DND-41 (cell line): ENCODE measurements around the gene SLC25A22.

Experiments
- ATAC-seq: fragments of 200-7000 bp; cut with Tn5 transposase; 3 replicates; pipeline ENCODE4 v1.9.1; 2021; ENCODE audit warnings: low read depth; ENCODE audit not compliant: insufficient read depth
- DNase-seq: peaks from one replicate; pipeline ENCODE4 v3.0.0-alpha.2; 2020
- H2AFZ ChIP-seq: 2 replicates; pipeline ENCODE4 v1.6.0; 2012; ENCODE audit warnings: low read depth, low read length
- H3K27ac ChIP-seq: 2 replicates; pipeline ENCODE4 v1.5.1; 2012; ENCODE audit warnings: low read length, inconsistent platforms
- H3K27me3 ChIP-seq: fragments of 200-600 bp; sonication (generic); 2 replicates; pipeline ENCODE4 v1.6.0; 2012; ENCODE audit warnings: low read length, mild to moderate bottlenecking, inconsistent platforms; ENCODE audit not compliant: insufficient read depth, poor library complexity
- H3K36me3 ChIP-seq: 2 replicates; pipeline ENCODE4 v1.5.1; 2012; ENCODE audit warnings: low read length, inconsistent platforms; ENCODE audit not compliant: insufficient read depth
- H3K4me1 ChIP-seq: 2 replicates; pipeline ENCODE4 v1.5.1; 2012; ENCODE audit warnings: mild to moderate bottlenecking, low read length; ENCODE audit not compliant: insufficient read depth
- H3K4me2 ChIP-seq: 2 replicates; pipeline ENCODE4 v1.6.0; 2012; ENCODE audit warnings: mild to moderate bottlenecking, moderate library complexity, low read length, inconsistent platforms; ENCODE audit not compliant: insufficient read depth
- H3K4me3 ChIP-seq, 2 experiments: fragments of 200-600 bp in 1 of 2; shearing (Covaris generic) in 1 of 2; 2 replicates each; pipeline ENCODE4 v1.5.1; 2012 to 2016; ENCODE audit warnings: inconsistent platforms in 2 of 2, low read length in 2 of 2, mild to moderate bottlenecking in 2 of 2, low read depth in 1 of 2, moderate library complexity in 1 of 2
- H3K79me2 ChIP-seq: 2 replicates; pipeline ENCODE4 v1.6.0; 2012; ENCODE audit warnings: low read length, inconsistent platforms; ENCODE audit not compliant: insufficient read depth
- H3K9ac ChIP-seq: 2 replicates; pipeline ENCODE4 v1.6.0; 2012; ENCODE audit warnings: low read depth, mild to moderate bottlenecking, inconsistent platforms, low read length, moderate library complexity
- H3K9me3 ChIP-seq: 2 replicates; pipeline ENCODE4 v1.5.1; 2012; ENCODE audit warnings: low read length, moderate library complexity, mild to moderate bottlenecking, inconsistent platforms; ENCODE audit not compliant: insufficient read depth, severe bottlenecking
- H4K20me1 ChIP-seq: 2 replicates; pipeline ENCODE4 v1.6.0; 2012; ENCODE audit warnings: low read length; ENCODE audit not compliant: insufficient read depth
- CTCF ChIP-seq: IDR thresholded peaks from 2 replicates; pipeline ENCODE4 v1.5.1; 2012; ENCODE audit warnings: borderline replicate concordance, low read length, moderate library complexity, mild to moderate bottlenecking; ENCODE audit not compliant: poor library complexity, severe bottlenecking; ENCODE audit errors: extremely low read depth
- EZH2 ChIP-seq: IDR thresholded peaks from 3 replicates; pipeline ENCODE4 v1.6.1; 2012; ENCODE audit warnings: borderline replicate concordance, low read depth, mild to moderate bottlenecking, moderate library complexity, low read length, inconsistent platforms; ENCODE audit not compliant: severe bottlenecking

Gene SLC25A22

GRCh38 chr11:771617-772204 lies 26.4 kb downstream of the SLC25A22 start:
- H3K36me3 ChIP-seq: peaks cover 69% of the 10 kb centered on the region
- no peak for ATAC-seq

GRCh38 chr11:770642-771616 lies 27.2 kb downstream of the SLC25A22 start:
- DNase-seq: no peak
- no peak overlapping the region for H3K4me3 ChIP-seq
- no peak overlapping the region for H2AFZ ChIP-seq
- peaks cover 50% of the 10 kb centered on the region for H3K79me2 ChIP-seq
- TF ChIP-seq CTCF (no peak), EZH2 (no peak)
- no peak overlapping the region for H3K27ac ChIP-seq
- no peaks in the 10 kb centered on the region for H3K27me3 ChIP-seq
- peaks cover 65% of the 10 kb centered on the region for H4K20me1 ChIP-seq
- H3K9ac ChIP-seq: no peak overlapping the region
- H3K9me3 ChIP-seq: no peaks in the 10 kb centered on the region
- no peak for ATAC-seq
- H3K4me2 ChIP-seq: no peak overlapping the region
- peaks cover 13% of the 10 kb centered on the region for H3K4me1 ChIP-seq
- H3K36me3 ChIP-seq: peaks cover 77% of the 10 kb centered on the region

More at GRCh38 chr11:771617-772204, 26.4 kb downstream of the SLC25A22 start:
- DNase-seq: no peak
- no peaks in the 10 kb centered on the region for H3K27me3 ChIP-seq
- H2AFZ ChIP-seq: no peak overlapping the region
- H3K9ac ChIP-seq: no peak overlapping the region
- peaks cover 64% of the 10 kb centered on the region for H4K20me1 ChIP-seq
- no peak overlapping the region for H3K4me2 ChIP-seq
- H3K27ac ChIP-seq: no peak overlapping the region
- no peaks in the 10 kb centered on the region for H3K9me3 ChIP-seq
- H3K4me3 ChIP-seq: no peak overlapping the region
- peaks cover 58% of the 10 kb centered on the region for H3K79me2 ChIP-seq
- peaks cover 20% of the 10 kb centered on the region for H3K4me1 ChIP-seq
- TF ChIP-seq CTCF (no peak), EZH2 (no peak)

- DNase-seq (no peak), ATAC-seq (no peak)
- H3K4me3 ChIP-seq: no peak overlapping the region
- peaks cover 64% of the 10 kb centered on the region for H4K20me1 ChIP-seq
- no peak overlapping the region for H2AFZ ChIP-seq
- peaks cover 42% of the 10 kb centered on the region for H3K79me2 ChIP-seq
- TF ChIP-seq EZH2 (no peak), CTCF (no peak)
- H3K9me3 ChIP-seq: no peaks in the 10 kb centered on the region
- H3K36me3 ChIP-seq: peaks cover 82% of the 10 kb centered on the region
- H3K9ac ChIP-seq: no peak overlapping the region
- no peak overlapping the region for H3K27ac ChIP-seq
- H3K4me1 ChIP-seq: peaks cover 5% of the 10 kb centered on the region
- H3K27me3 ChIP-seq: no peaks in the 10 kb centered on the region
- H3K4me2 ChIP-seq: no peak overlapping the region
Observed at GRCh38 chr11:769887-770641, 28.0 kb downstream of the SLC25A22 start.
